GM04503 (cell line): ENCODE measurements around the gene RHAG.

Experiments
- DNase-seq: peaks from one replicate; pipeline ENCODE4 v3.0.0-alpha.2; 2012; ENCODE audit warnings: low read depth

The RHAG gene

DNA sequence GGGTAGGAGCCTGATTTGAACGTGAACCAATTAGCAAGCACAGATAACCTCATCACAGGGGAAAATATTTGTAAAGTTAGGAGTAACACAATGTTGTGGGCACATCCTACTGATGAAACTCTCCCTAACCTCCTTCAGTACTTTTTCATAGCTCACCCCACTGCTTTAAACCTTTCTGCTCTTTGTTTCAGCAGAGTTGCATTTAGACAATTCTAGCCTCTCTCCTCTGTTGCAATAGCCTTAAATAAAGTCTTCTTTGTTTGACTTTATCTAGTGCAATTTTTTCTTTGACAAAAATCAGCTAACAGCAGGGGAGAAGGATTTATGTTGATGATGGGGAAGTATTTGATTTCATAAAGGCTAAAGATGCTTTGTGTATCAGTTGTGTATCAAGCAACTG is 72.1 kb downstream of the RHAG start:
- no peak for DNase-seq

DNA sequence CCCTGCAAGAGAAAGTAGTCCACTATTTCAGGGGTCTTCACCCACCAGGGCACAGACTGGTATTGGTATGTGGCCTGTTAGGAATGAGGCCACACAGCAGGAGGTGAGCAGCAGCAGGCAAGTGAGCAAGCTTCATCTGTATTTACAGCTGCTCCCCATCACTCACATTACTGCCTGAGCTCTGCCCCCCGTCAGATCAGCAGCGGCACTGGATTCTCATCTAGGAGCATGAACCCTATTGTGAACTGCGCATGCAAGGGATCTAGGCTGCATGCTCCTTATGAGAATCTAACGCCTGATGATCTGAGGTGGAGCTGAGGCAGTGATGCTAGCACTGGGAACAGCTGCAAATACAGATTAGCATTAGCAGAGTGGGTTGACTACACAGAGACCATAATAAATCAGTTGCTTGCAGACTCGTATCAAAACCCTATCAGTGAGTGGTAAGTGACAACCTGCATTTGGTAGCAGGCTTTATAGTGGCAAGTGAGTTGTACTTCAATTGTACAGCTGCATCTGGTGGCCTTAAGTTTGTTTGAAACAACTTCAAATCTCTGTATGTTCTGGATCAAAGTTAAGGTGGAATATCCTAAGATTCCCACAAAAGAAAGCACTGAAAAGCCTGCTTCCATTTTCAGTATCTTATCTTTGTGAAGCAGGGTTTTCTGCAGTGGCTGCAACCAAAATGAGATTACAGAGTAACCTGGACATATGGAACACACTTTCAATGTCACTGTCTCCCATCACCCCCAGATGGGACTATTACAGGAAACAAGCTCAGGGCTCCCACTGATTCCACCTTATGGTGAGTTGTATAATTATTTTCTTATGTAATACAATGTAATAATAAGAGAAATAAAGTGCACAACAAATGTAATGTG is 73.4 kb downstream of the RHAG start:
- no peak for DNase-seq

DNA sequence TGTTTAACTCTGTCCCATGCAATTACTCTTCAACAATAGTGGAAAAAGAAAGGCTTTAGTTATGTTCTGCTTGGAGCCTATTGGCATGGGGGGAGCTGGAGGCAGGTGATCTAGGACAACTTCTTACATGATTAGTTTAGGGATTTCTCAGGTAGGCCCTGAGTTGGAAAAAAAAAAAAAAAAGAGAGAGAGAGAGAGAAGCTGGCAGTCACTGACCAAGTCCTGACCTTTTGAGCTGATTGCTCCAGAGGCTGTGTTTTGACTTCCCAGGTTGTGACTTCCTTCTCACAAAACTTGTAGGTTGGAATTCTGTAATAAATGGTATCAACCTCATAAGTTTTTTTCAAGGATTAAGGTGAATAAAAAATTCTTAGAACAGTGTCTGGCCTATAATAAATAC is 78.4 kb downstream of the RHAG start:
- no peak for DNase-seq

DNA sequence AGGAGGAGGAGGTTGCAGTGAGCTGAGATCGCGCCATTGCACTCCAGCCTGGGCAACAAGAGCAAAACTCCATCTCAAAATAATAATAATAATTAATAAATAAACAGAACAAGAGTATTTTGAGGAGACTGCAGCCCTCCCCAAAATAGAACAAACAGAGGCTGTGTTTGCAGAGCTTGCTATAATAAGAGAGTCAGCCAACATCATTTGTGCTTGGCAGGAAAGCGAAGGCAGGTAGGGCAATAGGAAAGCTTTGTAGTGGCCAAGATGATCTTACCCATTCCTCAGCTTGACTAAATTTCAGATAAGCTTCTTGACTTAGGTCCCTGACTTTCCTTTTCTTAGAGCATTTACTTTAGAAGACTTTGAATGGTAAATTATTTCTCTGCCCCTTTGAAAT is 79.5 kb downstream of the RHAG start:
- no peak for DNase-seq

DNA sequence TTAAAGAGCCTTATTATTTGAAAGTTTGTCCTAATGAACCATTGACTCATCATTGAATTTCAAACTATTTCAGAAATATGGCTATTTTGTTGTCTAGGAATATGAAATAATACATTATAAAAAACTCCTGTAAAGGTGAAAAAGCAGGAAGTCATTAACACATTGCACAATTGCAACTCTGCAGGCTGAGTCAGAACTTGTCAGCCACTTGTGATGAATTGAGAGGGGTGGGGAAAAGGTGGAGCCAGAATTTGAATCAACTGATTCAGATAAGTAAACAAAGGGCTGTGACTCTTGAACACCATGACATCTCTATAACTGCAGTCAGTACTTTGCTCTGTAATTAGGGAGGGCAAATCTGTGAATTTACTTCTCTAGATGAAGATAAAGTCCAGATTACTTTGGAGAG is 80.2 kb downstream of the RHAG start:
- DNase-seq: peak; percentile 37

DNA sequence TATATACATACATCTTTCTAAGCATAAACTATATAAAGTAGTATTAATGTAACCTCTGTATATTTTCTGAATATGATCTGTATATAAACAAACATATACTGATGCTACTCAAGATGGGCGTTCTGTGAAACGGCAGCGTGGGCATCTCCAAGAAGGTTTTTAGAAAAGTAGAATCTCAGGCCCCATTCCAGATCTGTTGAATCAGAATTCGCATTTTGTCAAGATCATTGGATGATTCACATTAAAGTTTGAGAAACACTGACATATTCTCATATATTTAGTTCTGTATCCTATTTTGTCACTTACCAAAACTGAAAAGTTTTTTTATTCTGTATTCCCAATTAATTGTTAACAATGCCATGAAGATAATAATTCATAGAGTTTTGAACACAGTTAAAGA is 80.7 kb downstream of the RHAG start:
- DNase-seq: no peak
